ENCODE measurements around the gene MEFV. TPM values are rescaled to one million over a fixed set of nuclear protein-coding genes. Genes with fewer than 3 reads are reported as not detected.
"Not testable (repeated sequence)": the region's sequence is repeated elsewhere in the genome, so short reads cannot be mapped to it uniquely, and the experiment has no call there.

MEFV gene
- total RNA-seq, 1 donor from 2014 or later: 0.62 TPM

- ATAC-seq (no peak), DNase-seq (no peak)
- intact Hi-C loops (cut with micrococcal nuclease): no loop called here
Observed at GRCh38 chr16:3234543-3234856, 21.9 kb downstream of the MEFV start.

DNA sequence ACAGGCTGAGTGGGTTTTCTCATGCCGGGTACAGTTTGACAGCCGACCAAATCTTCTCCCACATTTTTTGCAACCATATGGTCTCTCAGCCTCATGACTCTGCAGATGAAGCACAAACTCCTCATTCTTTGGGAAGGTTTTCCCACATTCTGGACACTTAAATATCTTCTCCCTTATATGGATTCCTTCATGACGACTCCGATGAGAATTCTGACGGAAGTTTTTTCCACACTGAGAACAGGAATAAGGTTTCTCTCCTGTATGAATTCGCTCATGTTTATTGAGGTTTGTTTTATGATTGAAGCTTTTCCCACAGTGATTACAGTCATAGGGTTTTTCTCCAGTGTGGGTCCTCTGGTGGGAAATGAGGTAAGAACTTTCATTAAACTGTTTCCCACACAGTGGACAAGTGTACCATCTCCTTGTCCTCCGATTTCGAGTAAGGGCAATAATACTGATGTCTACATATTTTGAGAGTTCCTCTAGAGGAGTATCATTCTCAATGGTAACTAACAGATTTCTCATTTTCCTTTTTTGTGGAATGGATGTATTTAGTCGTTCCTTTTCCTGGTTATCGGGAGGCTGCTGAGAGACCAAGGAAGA lies 32.4 kb downstream of the MEFV start:
- intact Hi-C loops (cut with micrococcal nuclease): loop anchor here (10.0 kb wide), 1 partner anchor 91 kb away; no protein-coding TSS in a partner anchor
- DNase-seq (no peak), ATAC-seq (no peak)

DNA sequence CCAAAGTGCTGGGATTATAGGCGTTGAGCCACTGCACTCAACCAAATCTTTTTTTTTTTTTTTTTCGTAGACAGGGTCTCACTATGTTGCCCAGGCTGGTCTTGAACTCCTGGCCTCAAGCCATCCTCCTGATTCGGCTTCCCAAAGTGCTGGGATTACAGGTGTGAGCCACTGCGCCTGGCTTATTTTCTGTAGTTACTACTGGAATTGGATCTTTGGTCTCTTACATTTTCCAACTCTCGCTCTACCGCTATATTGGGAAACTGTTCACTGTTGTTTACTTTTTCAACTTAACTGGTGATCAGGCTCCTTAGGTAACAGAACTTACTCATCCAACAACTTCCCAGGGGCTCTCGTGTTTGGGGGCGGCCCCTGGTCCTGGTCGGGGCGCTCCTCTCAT lies 35.6 kb downstream of the MEFV start:
- intact Hi-C loops (cut with micrococcal nuclease): loop anchor here (10.0 kb wide), 1 partner anchor 94 kb away; no protein-coding TSS in a partner anchor
- DNase-seq: no peak
- ATAC-seq: no peak

DNA sequence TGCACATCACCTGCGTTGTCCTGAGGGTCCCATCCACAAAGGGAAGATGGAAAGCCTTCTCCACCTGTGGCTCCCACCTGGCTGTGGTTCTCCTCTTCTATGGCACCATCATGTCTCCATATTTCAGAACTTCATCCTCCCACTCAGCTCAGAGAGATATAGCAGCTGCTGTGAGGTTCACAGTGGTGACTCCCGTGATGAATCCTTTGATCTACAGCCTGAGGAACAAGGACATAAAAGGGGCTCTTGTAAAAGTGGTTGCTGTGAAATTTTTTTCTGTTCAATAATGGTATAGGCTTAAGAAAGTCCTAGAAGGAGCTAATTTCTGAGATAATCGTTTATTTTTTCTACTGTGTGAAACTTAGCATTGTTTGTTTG lies 40.2 kb downstream of the MEFV start:
- no peak for ATAC-seq
- intact Hi-C loops (cut with micrococcal nuclease): no loop called here

DNA sequence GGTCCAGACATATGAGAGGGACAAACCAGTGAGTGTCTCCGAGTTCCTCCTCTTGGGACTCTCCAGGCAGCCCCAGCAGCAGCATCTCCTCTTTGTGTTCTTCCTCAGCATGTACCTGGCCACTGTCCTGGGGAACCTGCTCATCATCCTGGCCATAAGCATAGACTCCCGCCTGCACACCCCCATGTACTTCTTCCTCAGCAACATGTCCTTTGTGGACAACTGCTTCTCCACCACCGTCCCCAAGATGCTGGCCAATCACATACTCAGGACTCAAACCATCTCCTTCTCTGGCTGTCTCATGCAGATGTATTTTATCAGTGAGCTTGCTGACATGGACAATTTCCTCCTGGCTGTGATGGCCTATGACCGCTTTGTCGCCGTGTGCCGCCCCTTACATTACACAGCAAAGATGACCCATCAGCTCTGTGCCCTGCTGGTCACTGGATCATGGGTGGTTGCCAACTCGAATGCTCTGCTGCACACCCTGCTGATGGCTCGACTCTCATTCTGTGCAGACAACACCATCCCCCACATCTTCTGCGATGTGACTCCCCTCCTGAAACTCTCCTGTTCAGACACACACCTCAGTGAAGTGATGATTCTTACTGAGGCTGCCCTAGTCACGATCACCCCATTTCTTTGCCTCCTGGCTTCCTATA lies 40.7 kb downstream of the MEFV start:
- no peak for ATAC-seq
- intact Hi-C loops (cut with micrococcal nuclease): no loop called here
- DNase-seq: no peak

More for the DNA sequence above, 40.2 kb downstream of the MEFV start:
- DNase-seq: no peak

DNA sequence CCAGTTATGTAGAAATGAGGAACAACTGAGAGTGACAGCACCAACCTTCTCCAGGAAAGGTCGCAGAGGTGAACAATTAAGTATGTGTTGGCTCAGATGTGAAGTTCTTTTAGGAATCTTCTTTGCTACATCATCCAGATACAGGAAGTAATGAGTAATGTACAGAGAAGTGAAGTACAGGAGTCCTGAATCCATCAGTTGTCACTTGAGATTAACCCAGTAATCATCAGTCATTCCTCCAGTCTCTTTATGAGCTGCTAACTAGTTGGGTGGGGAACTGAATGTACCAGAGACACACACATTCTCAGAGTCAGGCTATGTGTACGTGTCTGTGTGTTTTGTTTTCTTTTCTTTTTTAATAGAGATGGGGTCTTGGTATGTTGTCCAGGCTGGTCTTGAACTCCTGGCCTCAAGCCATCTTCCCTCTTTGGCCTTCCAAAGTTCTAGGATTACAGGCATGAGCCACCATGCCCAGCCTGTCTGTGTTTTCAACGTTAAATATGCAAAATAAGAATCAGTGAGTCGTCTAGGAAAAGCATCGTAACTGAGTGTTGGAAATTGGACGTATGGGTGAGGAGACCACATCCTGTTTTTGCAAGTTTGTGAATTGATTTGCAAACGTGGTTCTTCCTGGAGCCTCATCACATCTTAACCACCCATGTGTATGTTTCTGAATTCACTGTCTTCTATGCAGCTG lies 41.4 kb downstream of the MEFV start:
- intact Hi-C loops (cut with micrococcal nuclease): no loop called here

GRCh38 chr16:3212567-3212966 lies 43.9 kb downstream of the MEFV start:
- intact Hi-C loops (cut with micrococcal nuclease): no loop called here
- ATAC-seq: no peak
- DNase-seq: no peak

More for the DNA sequence above, 41.4 kb downstream of the MEFV start:
- ATAC-seq (no peak), DNase-seq (no peak)

GRCh38 chr16:3212006-3212405 lies 44.4 kb downstream of the MEFV start:
- intact Hi-C loops (cut with micrococcal nuclease): no loop called here
- DNase-seq (no peak), ATAC-seq (no peak)

DNA sequence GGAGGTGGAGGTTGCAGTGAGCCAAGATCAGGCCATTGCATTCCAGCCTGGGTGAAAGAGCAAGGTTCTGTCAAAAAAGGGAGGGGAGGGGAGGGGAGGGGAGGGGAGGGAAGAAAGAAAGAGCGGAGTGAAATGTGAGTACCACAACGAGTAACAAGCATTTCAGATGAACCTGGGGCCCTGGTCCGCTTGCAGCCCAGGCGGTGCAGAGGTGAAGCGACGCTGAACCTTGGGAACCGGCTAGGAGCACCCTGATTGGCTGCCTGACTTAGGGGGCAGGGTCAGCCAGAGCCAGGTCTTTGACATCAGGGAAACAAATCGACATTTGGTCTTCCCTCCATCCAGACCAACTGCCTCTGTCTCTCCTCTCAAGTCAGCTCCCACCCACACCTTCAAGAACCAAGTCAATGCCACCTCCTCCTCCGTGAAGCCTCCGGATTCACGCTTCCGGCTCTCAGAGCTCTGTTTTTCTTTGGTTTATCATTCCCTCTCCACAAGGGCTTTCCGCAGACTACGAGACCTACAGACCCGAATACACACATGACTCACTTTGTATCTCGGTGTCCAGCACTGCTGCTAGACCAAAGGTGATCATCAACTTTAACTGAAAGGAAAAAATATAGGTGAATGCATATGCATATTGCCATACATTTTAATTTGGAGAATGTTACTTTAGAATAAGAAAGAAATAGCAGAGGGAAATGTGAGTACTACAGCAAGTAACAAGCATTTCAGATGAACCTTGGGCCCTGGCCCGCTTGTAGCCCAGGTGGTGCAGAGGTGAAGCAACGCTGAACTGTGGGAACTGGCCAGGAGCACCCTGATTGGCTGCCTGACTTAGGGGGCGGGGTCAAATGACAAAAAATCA lies 49.1 kb downstream of the MEFV start:
- ATAC-seq (no peak), DNase-seq (no peak)
- intact Hi-C loops (cut with micrococcal nuclease): no loop called here

DNA sequence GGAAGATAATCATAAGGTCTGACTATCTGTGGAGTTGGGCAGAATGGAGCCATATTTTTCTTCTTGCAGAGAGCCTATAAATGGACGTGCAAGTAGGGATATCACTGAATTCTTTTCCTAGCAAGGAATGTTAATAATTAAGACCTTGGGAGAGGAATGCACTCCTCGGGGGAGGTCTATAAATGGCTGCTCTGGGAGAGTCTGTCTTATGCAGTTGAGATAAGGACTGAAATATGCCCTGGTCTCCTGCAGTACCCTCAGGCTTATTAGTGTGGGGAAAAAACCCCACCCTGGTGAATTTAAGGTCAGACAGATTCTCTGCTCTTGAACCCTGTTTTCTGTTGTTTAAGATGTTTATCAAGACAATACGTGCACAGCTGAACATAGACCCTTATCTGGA lies 50.5 kb downstream of the MEFV start:
- intact Hi-C loops (cut with micrococcal nuclease); ATAC-seq; DNase-seq: not testable (repeated sequence)

DNA sequence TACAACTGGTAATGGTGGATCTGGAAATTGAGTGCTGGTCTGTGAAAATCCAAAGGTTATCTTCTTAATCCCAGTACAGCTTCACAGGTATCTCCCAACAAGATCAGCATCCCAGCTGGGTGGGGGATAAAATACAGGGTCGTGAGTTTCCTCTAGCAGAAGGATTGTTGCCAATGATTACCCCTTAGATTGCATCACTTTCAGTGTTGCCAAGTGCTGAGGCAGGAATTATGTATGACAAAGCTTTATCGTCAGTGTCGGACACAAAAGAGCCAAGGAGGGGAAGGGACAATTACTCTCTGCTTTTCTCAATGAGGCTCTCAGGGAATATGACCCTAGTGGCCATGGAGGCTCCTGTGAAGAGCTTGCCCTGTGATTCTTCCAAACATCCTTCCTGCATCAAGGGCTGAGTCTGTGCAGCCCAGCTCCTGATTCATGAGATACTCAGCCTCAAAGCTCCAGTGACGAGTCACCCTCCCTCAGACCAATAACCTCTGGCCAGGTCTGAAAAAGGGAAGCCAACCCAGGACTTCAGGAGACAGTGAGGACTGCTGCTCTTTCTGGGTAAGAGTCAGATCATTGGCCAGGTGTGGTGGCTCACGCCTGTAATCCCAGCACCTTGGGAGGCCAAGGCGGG lies 53.4 kb downstream of the MEFV start:
- ATAC-seq (no peak), DNase-seq (no peak)
- intact Hi-C loops (cut with micrococcal nuclease): no loop called here

- intact Hi-C loops (cut with micrococcal nuclease): no loop called here
- no peak for DNase-seq
- ATAC-seq: no peak
Observed at GRCh38 chr16:3198334-3199072, 57.9 kb downstream of the MEFV start.

- ATAC-seq; intact Hi-C loops (cut with micrococcal nuclease); DNase-seq: not testable (repeated sequence)
Observed at GRCh38 chr16:3197694-3198333, 58.6 kb downstream of the MEFV start.

DNA sequence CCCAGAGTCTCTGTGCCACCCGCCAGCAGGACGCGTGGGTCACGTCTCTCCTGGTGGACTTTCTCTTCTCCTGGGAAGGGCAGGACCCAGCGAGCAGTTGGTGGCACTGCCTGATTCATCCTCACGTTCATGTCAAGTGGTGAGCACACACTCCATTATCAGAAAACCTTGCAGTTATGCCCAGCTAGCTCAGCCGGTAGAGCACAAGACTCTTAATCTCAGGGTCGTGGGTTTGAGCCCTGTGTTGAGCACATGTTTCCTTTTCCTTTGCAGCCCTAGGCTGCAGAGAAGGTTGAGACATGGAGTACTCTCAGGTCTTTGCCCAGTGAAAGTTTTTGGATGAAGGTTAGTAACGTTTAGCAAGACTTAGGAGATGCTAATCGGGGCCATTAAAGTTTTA lies 60.5 kb downstream of the MEFV start:
- ATAC-seq (no peak), DNase-seq (no peak)
- intact Hi-C loops (cut with micrococcal nuclease): no loop called here

- ATAC-seq (no peak), DNase-seq (no peak)
- intact Hi-C loops (cut with micrococcal nuclease): no loop called here
Observed at GRCh38 chr16:3194792-3195191, 61.6 kb downstream of the MEFV start.

DNA sequence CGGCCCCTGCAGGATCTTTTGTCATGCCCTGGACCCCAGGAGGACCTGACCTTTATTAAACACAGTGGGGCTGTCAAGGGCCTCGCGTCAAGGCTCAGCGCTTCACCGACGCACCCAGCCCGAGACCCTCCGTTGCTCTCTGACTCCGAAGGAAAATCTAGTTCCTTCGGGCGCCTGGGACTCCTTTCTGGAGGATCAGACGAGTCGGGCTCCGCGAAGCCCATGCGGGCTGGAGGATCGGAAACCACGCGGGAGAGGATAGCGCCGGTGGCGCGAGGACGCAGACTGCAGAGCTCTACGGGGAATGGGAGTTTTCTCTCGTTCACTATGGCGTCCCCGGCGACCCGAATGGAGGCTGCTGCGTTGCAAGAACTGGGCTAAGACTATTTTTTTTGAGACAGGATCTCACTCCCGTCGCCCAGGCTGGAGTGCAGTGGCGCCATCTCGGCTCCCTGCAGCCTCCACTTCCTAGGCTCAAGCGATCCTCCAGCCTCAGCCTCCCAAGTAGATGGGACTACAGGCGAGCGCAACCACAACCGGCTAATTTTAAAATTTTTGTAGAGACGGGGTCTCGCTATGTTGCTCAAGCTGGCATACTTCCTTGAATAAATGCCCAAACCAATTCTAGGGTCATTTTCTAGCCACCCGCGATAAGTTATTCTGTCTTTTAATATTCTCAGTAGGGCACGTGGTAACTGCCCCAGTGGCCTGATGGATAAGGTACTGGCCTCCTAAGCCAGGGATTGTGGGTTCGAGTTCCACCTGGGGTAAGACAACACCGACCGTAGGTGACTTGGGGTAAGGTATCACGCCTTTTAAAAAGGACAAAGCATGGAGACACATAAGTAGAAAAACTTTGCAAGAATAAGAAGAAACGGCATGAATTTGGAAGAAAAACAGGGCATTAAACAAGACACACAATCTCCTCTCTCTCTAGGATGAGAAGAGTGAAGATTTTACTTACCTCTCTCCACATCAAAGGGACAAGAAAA lies 62.9 kb downstream of the MEFV start:
- ATAC-seq: no peak
- intact Hi-C loops (cut with micrococcal nuclease): no loop called here
- DNase-seq: no peak

DNA sequence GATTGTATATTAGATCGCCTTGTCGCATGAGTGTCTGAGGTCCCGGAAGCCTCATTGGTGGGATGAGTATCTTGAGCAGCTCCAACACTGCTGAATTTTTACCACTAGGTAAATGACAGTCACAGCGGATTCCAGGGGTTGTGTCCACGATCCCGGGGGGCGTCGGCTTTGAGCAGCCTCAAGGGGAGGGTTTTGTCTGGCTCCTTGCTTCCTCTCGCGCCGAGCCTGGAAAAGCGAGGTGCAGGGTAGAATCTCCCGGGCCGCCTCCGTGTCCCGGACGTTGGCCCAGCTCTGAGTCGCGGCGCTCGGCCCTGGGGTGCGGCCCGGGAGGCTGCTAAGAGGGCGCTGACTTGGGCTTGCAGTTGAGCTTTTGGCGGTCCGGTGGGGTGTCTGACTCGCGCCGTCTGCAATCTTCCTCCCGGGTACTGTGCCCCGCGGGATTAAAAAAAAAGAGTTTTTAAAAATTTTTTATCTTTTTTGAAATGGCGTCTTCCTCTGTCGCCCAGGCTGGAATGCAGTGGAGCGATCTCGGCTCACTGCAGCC lies 63.9 kb downstream of the MEFV start:
- DNase-seq (no peak), ATAC-seq (no peak)
- intact Hi-C loops (cut with micrococcal nuclease): no loop called here

All from left ventricle myocardium superior (tissue), 1 donor.